WTC11 (cell line): ENCODE results near the gene MESD. TPM values are rescaled to one million over a fixed set of nuclear protein-coding genes. Genes with fewer than 3 reads are reported as not detected.

Experiments
- ATAC-seq: fragments of 200-7000 bp; cut with Tn5 transposase; 2 replicates; pipeline ENCODE4 v1.10.0; 2021; ENCODE audit warnings: mild to moderate bottlenecking, moderate library complexity
- CTCF ChIA-PET: fragments of 300-600 bp; sonication (Branson Sonifier 250); formaldehyde crosslinking; loops from one replicate; lab custom pipeline; 2021; ENCODE audit warnings: antibody characterized with exemption; lab: Charles Lee
- POLR2A ChIA-PET: fragments of 350-600 bp; sonication (Branson Sonifier 250); formaldehyde crosslinking; loops from one replicate; lab custom pipeline; 2021; ENCODE audit warnings: antibody characterized with exemption; lab: Charles Lee
- DNase-seq: peaks from one replicate; pipeline ENCODE4 v3.0.0; 2021; ENCODE audit warnings: low spot score
- H3K27ac Mint-ChIP-seq: 2 replicates; pipeline ENCODE4 v1.8.0; 2021; ENCODE audit warnings: mixed read lengths
- H3K27me3 Mint-ChIP-seq: 2 replicates; pipeline ENCODE4 v1.8.0; 2021; ENCODE audit warnings: low read depth, mild to moderate bottlenecking, moderate library complexity, mixed read lengths
- H3K36me3 Mint-ChIP-seq: 2 replicates; pipeline ENCODE4 v1.8.0; 2021; ENCODE audit warnings: mixed read lengths
- H3K4me1 Mint-ChIP-seq: 2 replicates; pipeline ENCODE4 v1.8.0; 2022; ENCODE audit warnings: mixed read lengths
- H3K4me3 Mint-ChIP-seq: 2 replicates; pipeline ENCODE4 v1.8.0; 2021; ENCODE audit warnings: mild to moderate bottlenecking, moderate library complexity, mixed read lengths
- H3K9me3 Mint-ChIP-seq: 2 replicates; pipeline ENCODE4 v1.8.0; 2021; ENCODE audit warnings: mixed read lengths
- ARID4B ChIP-seq: sonication (generic); formaldehyde crosslinking; IDR thresholded peaks from 2 replicates; pipeline ENCODE4 v1.8.0; 2023; ENCODE audit warnings: missing genetic modification reagents, mild to moderate bottlenecking, borderline replicate concordance
- ATF2 ChIP-seq: sonication (generic); formaldehyde crosslinking; IDR thresholded peaks from 2 replicates; pipeline ENCODE4 v1.8.1; 2022; ENCODE audit warnings: low read depth, missing genetic modification reagents, borderline replicate concordance
- ATF6 ChIP-seq: sonication (generic); formaldehyde crosslinking; IDR thresholded peaks from 2 replicates; pipeline ENCODE4 v1.8.1; 2023; ENCODE audit warnings: mild to moderate bottlenecking, missing genetic modification reagents
- E2F1 ChIP-seq: sonication (generic); formaldehyde crosslinking; IDR thresholded peaks from 2 replicates; pipeline ENCODE4 v1.8.0; 2022; ENCODE audit warnings: mild to moderate bottlenecking, missing genetic modification reagents
- E2F4 ChIP-seq: sonication (generic); formaldehyde crosslinking; IDR thresholded peaks from 2 replicates; pipeline ENCODE4 v1.8.1; 2022; ENCODE audit warnings: low read depth, mild to moderate bottlenecking, moderate library complexity, missing genetic modification reagents, borderline replicate concordance
- FOXJ3 ChIP-seq: sonication (generic); formaldehyde crosslinking; IDR thresholded peaks from 2 replicates; pipeline ENCODE4 v1.9.0; 2021; ENCODE audit warnings: missing genetic modification reagents, mild to moderate bottlenecking, borderline replicate concordance
- FOXK1 ChIP-seq: sonication (generic); formaldehyde crosslinking; IDR thresholded peaks from 2 replicates; pipeline ENCODE4 v1.8.0; 2022; ENCODE audit warnings: mild to moderate bottlenecking, moderate library complexity, missing genetic modification reagents
- FOXP1 ChIP-seq: sonication (generic); formaldehyde crosslinking; IDR thresholded peaks from 2 replicates; pipeline ENCODE4 v1.8.0; 2022; ENCODE audit warnings: missing genetic modification reagents, mild to moderate bottlenecking, moderate library complexity, borderline replicate concordance
- GABPB1 ChIP-seq: sonication (generic); formaldehyde crosslinking; IDR thresholded peaks from 2 replicates; pipeline ENCODE4 v1.8.1; 2023; ENCODE audit warnings: mild to moderate bottlenecking, missing genetic modification reagents
- MAX ChIP-seq: sonication (generic); formaldehyde crosslinking; IDR thresholded peaks from 2 replicates; pipeline ENCODE4 v1.8.0; 2022; ENCODE audit warnings: mild to moderate bottlenecking, missing genetic modification reagents
- MXD4 ChIP-seq: fragments of 250-450 bp; sonication (Bioruptor Pico); IDR thresholded peaks from 2 replicates; pipeline ENCODE4 v1.8.0; 2021; ENCODE audit warnings: mild to moderate bottlenecking, moderate library complexity, borderline replicate concordance
- NR1H2 ChIP-seq: sonication (generic); formaldehyde crosslinking; IDR thresholded peaks from 2 replicates; pipeline ENCODE4 v1.9.0; 2021; ENCODE audit warnings: mild to moderate bottlenecking, moderate library complexity, missing genetic modification reagents
- OVOL2 ChIP-seq: fragments of 250-450 bp; sonication (Bioruptor Pico); IDR thresholded peaks from 2 replicates; pipeline ENCODE4 v1.9.0; 2021; ENCODE audit warnings: mild to moderate bottlenecking, borderline replicate concordance
- PRRX2 ChIP-seq: fragments of 250-450 bp; sonication (Bioruptor Pico); IDR thresholded peaks from 2 replicates; pipeline ENCODE4 v1.8.0; 2021; ENCODE audit warnings: mild to moderate bottlenecking
- TEAD1 ChIP-seq: sonication (generic); formaldehyde crosslinking; IDR thresholded peaks from 2 replicates; pipeline ENCODE4 v1.8.0; 2022; ENCODE audit warnings: mild to moderate bottlenecking, missing genetic modification reagents
- TEAD4 ChIP-seq: sonication (generic); formaldehyde crosslinking; IDR thresholded peaks from 2 replicates; pipeline ENCODE4 v1.8.0; 2022; ENCODE audit warnings: mild to moderate bottlenecking, missing genetic modification reagents
- USF2 ChIP-seq: sonication (generic); formaldehyde crosslinking; IDR thresholded peaks from 2 replicates; pipeline ENCODE4 v1.8.1; 2023; ENCODE audit warnings: mild to moderate bottlenecking, missing genetic modification reagents, moderate library complexity
- ZNF232 ChIP-seq: sonication (generic); formaldehyde crosslinking; IDR thresholded peaks from 2 replicates; pipeline ENCODE4 v1.8.0; 2022; ENCODE audit warnings: mild to moderate bottlenecking, missing genetic modification reagents
- ZNF263 ChIP-seq: sonication (generic); formaldehyde crosslinking; IDR thresholded peaks from 2 replicates; pipeline ENCODE4 v1.8.1; 2022; ENCODE audit warnings: low read depth, mild to moderate bottlenecking, moderate library complexity, missing genetic modification reagents
- total RNA-seq: library from RNA; stranded (reverse); gene quantifications from 3 replicates; pipeline ENCODE4 v1.2.3, GENCODE V29; 2021

MESD gene
- total RNA-seq, 1 experiment from 2014 or later, result 28.3 TPM

- ChIA-PET POLR2A (no interaction called here), CTCF (interaction anchor here (1.0 to 4.3 kb wide), 3 partner anchors 67 to 137 kb away, joined by 3 to 25 read pairs (median 5); partner anchors contain the start of gene CEMIP)
- Mint-ChIP-seq H3K36me3 (peaks cover 5% of the 10 kb centered on the region; the same call in 1 of the 2 replicates), H3K4me3 (no peak overlapping the region), H3K9me3 (no peaks in the 10 kb centered on the region), H3K27ac (no peak overlapping the region), H3K27me3 (no peaks in the 10 kb centered on the region; the same call in 1 of the 2 replicates), H3K4me1 (peaks cover 23% of the 10 kb centered on the region)
- no peak for TF ChIP-seq NR1H2 (CRISPR knock-in tag)
- no peak for TF ChIP-seq E2F4 (CRISPR knock-in tag)
- TF ChIP-seq GABPB1 (CRISPR knock-in tag), result no peak
- no peak for TF ChIP-seq ATF2
- TF ChIP-seq MAX (CRISPR knock-in tag), result no peak
- TF ChIP-seq MXD4, result no peak
- no peak for TF ChIP-seq TEAD4 (CRISPR knock-in tag)
- no peak for TF ChIP-seq FOXK1
- no peak for TF ChIP-seq USF2 (CRISPR knock-in tag)
- TF ChIP-seq ZNF263, result no peak
- no peak for TF ChIP-seq FOXP1
- no peak for TF ChIP-seq FOXJ3
- no peak for TF ChIP-seq ARID4B (CRISPR knock-in tag)
- no peak for TF ChIP-seq PRRX2 (CRISPR knock-in tag)
- no peak for TF ChIP-seq E2F1 (CRISPR knock-in tag)
- TF ChIP-seq ZNF232 (CRISPR knock-in tag), result no peak
- TF ChIP-seq OVOL2 (CRISPR knock-in tag), result no peak
- no peak for TF ChIP-seq TEAD1
- TF ChIP-seq ATF6 (CRISPR knock-in tag), result no peak
- no peak for DNase-seq
- ATAC-seq, result no peak
Observed at GRCh38 chr15:80913541-80913940, 76.1 kb downstream of the MESD start.
